H1 (cell line): Measurements from ENCODE around the gene CTNNBL1. TPM values are rescaled to one million over a fixed set of nuclear protein-coding genes. Genes with fewer than 3 reads are reported as not detected.

Source experiments
- CTCF ChIA-PET: fragments of 300-600 bp; sonication (Branson Sonifier 250); formaldehyde crosslinking; loops from one replicate; lab custom pipeline; 2021; ENCODE audit not compliant: partially characterized antibody; lab: Charles Lee
- POLR2A ChIA-PET: fragments of 300-600 bp; sonication (Branson Sonifier 250); formaldehyde crosslinking; loops from one replicate; lab custom pipeline; 2021; ENCODE audit warnings: inconsistent platforms; ENCODE audit not compliant: partially characterized antibody; lab: Charles Lee
- DNase-seq, 2 experiments: peaks; one replicate each; pipeline versions ENCODE4 v3.0.0 to v3.0.0-alpha.2; 2010 to 2022; ENCODE audit warnings: low spot score in 2 of 2, low read depth in 1 of 2, mixed read lengths in 1 of 2
- FAIRE-seq: peaks from 2 replicates; lab custom pipeline; 2011; peaks lifted over from hg19 to GRCh38; lab: Jason Lieb, UNC
- H2AFZ ChIP-seq: 2 replicates; pipeline ENCODE4 v1.8.1; 2012; ENCODE audit warnings: low read length, inconsistent platforms
- H2AK5ac ChIP-seq: 2 replicates; pipeline ENCODE4 v1.6.1; 2013; ENCODE audit warnings: low read depth, low read length
- H2BK120ac ChIP-seq: replicated peaks from 2 replicates; pipeline ENCODE3; 2013; ENCODE audit warnings: low read depth, low read length, inconsistent platforms
- H2BK12ac ChIP-seq: 2 replicates; pipeline ENCODE4 v1.6.1; 2013; ENCODE audit warnings: low read depth, low read length
- H2BK15ac ChIP-seq: 2 replicates; pipeline ENCODE4 v1.6.1; 2013; ENCODE audit warnings: low read length
- H2BK20ac ChIP-seq: 2 replicates; pipeline ENCODE4 v1.6.1; 2013; ENCODE audit warnings: low read length
- H2BK5ac ChIP-seq: 2 replicates; pipeline ENCODE4 v1.6.1; 2013; ENCODE audit warnings: low read depth, low read length
- H3K14ac ChIP-seq: 2 replicates; pipeline ENCODE4 v1.6.1; 2013; ENCODE audit warnings: inconsistent platforms; ENCODE audit not compliant: insufficient read length
- H3K18ac ChIP-seq: 2 replicates; pipeline ENCODE4 v1.6.1; 2013; ENCODE audit warnings: low read length; ENCODE audit errors: extremely low read depth
- H3K23ac ChIP-seq: 2 replicates; pipeline ENCODE4 v1.6.1; 2013; ENCODE audit warnings: inconsistent platforms; ENCODE audit not compliant: insufficient read length
- H3K23me2 ChIP-seq: 2 replicates; pipeline ENCODE4 v1.6.1; 2013; ENCODE audit warnings: low read depth, low read length
- H3K27ac ChIP-seq: 2 replicates; pipeline ENCODE4 v1.6.1; 2011; ENCODE audit warnings: low read depth, low read length, inconsistent platforms
- H3K27me3 ChIP-seq, 4 experiments: replicated peaks in 1 of 4; 1 replicate in 1 of 4; 2 replicates in 3 of 4; pipeline versions ENCODE4 v1.6.1 to v1.8.1; 2011 to 2013; ENCODE audit warnings: low read length in 3 of 4, mild to moderate bottlenecking in 3 of 4, inconsistent platforms in 2 of 4, mixed read lengths in 2 of 4, moderate library complexity in 1 of 4; ENCODE audit not compliant: control insufficient read depth in 3 of 4, insufficient read depth in 3 of 4; ENCODE audit errors: extremely low read depth in 1 of 4
- H3K36me3 ChIP-seq, 4 experiments: 2 replicates each; pipeline versions ENCODE4 v1.6.1 to v1.8.1; 2011 to 2013; ENCODE audit warnings: mild to moderate bottlenecking in 4 of 4, low read length in 3 of 4, moderate library complexity in 2 of 4, control low read depth in 1 of 4, inconsistent platforms in 1 of 4; ENCODE audit not compliant: insufficient read depth in 4 of 4, control insufficient read depth in 2 of 4
- H3K4ac ChIP-seq: replicated peaks from 2 replicates; pipeline ENCODE3; 2013; ENCODE audit warnings: low read length, low read depth, mixed read lengths, inconsistent platforms; ENCODE audit not compliant: insufficient read length
- H3K4me1 ChIP-seq, 4 experiments: replicated peaks in 1 of 4; 1 replicate in 1 of 4; 2 replicates in 3 of 4; pipeline versions ENCODE4 v1.6.1 to v1.8.1; 2011 to 2013; ENCODE audit warnings: low read length in 3 of 4, inconsistent platforms in 2 of 4, mixed read lengths in 1 of 4; ENCODE audit not compliant: insufficient read depth in 4 of 4, control insufficient read depth in 3 of 4
- H3K4me2 ChIP-seq, 2 experiments: 2 replicates each; pipeline versions ENCODE4 v1.6.1 to v1.8.1; 2011 to 2013; ENCODE audit warnings: low read depth in 2 of 2, low read length in 2 of 2, control low read depth in 1 of 2, inconsistent platforms in 1 of 2, mild to moderate bottlenecking in 1 of 2; ENCODE audit not compliant: insufficient read depth in 1 of 2
- H3K4me3 ChIP-seq, 4 experiments: fragments of 200-600, 300-600 bp in 1 of 4; sonication (generic), shearing (Covaris generic), sonication (Bioruptor Twin) in 1 of 4; 2 replicates each; pipeline versions ENCODE4 v1.5.1 to v1.8.1; 2011 to 2016; ENCODE audit warnings: low read length in 4 of 4, low read depth in 3 of 4, control low read depth in 2 of 4, inconsistent platforms in 2 of 4, mild to moderate bottlenecking in 2 of 4, mixed read lengths in 1 of 4, moderate library complexity in 1 of 4; ENCODE audit not compliant: insufficient read depth in 2 of 4; ENCODE audit errors: extremely low read depth in 1 of 4
- H3K56ac ChIP-seq: replicated peaks from 2 replicates; pipeline ENCODE3; 2013; ENCODE audit warnings: low read depth, mild to moderate bottlenecking, mixed read lengths, low read length, inconsistent platforms; ENCODE audit not compliant: insufficient read length
- H3K79me1 ChIP-seq: 2 replicates; pipeline ENCODE4 v1.6.1; 2013; ENCODE audit warnings: low read depth, low read length, control low read depth
- H3K79me2 ChIP-seq, 2 experiments: 2 replicates each; pipeline versions ENCODE4 v1.6.1 to v1.8.1; 2012 to 2013; ENCODE audit warnings: low read length in 2 of 2, mild to moderate bottlenecking in 2 of 2, inconsistent platforms in 1 of 2; ENCODE audit not compliant: insufficient read depth in 2 of 2, control insufficient read depth in 1 of 2
- H3K9ac ChIP-seq, 4 experiments: replicated peaks in 1 of 4; 1 replicate in 1 of 4; 2 replicates in 3 of 4; pipeline versions ENCODE4 v1.6.1 to v1.8.1; 2011 to 2013; ENCODE audit warnings: low read depth in 3 of 4, low read length in 3 of 4, control low read depth in 2 of 4, mild to moderate bottlenecking in 2 of 4, moderate library complexity in 2 of 4, inconsistent platforms in 1 of 4; ENCODE audit errors: extremely low read depth in 1 of 4
- H3K9me3 ChIP-seq, 2 experiments: 2 replicates each; pipeline versions ENCODE4 v1.6.1 to v1.8.1; 2012 to 2013; ENCODE audit warnings: mild to moderate bottlenecking in 2 of 2, moderate library complexity in 2 of 2, control low read depth in 1 of 2, inconsistent platforms in 1 of 2, low read depth in 1 of 2, low read length in 1 of 2, mixed read lengths in 1 of 2; ENCODE audit not compliant: insufficient read depth in 2 of 2
- H4K20me1 ChIP-seq, 2 experiments: replicated peaks in 1 of 2; 2 replicates each; pipeline versions ENCODE3 to v1.8.1; 2011 to 2013; ENCODE audit warnings: inconsistent platforms in 2 of 2, low read length in 2 of 2, mild to moderate bottlenecking in 1 of 2; ENCODE audit not compliant: insufficient read depth in 2 of 2, control insufficient read depth in 1 of 2
- H4K5ac ChIP-seq: 2 replicates; pipeline ENCODE4 v1.6.1; 2013; ENCODE audit warnings: low read length, low read depth, mixed read lengths, inconsistent platforms; ENCODE audit not compliant: insufficient read length
- H4K8ac ChIP-seq: 2 replicates; pipeline ENCODE4 v1.8.0; 2013; ENCODE audit warnings: mild to moderate bottlenecking, moderate library complexity, low read length, inconsistent platforms; ENCODE audit not compliant: insufficient read depth; ENCODE audit errors: extremely low read depth
- H4K91ac ChIP-seq: replicated peaks from 2 replicates; pipeline ENCODE3; 2013; ENCODE audit warnings: low read length, mixed read lengths, inconsistent platforms; ENCODE audit not compliant: insufficient read length
- BRCA1 ChIP-seq: IDR thresholded peaks from 2 replicates; pipeline ENCODE4 v1.6.1; 2012; ENCODE audit warnings: low read depth, low read length, improper control_type of control experiment
- GABPA ChIP-seq: IDR thresholded peaks from 2 replicates; pipeline ENCODE4 v1.6.1; 2011; ENCODE audit warnings: mild to moderate bottlenecking, low read length, moderate library complexity, borderline replicate concordance; ENCODE audit not compliant: insufficient read depth
- MAFK ChIP-seq: IDR thresholded peaks from 2 replicates; pipeline ENCODE4 v1.6.1; 2012; ENCODE audit warnings: low read depth, mild to moderate bottlenecking, improper control_type of control experiment, low read length
- POLR2A ChIP-seq, 2 experiments: IDR thresholded peaks; 1 replicate in 1 of 2; 2 replicates in 1 of 2; pipeline ENCODE4 v1.6.1; 2011; ENCODE audit warnings: low read depth in 2 of 2, low read length in 2 of 2, mild to moderate bottlenecking in 2 of 2; ENCODE audit errors: control extremely low read depth in 1 of 2
- RFX5 ChIP-seq: IDR thresholded peaks from 2 replicates; pipeline ENCODE4 v1.6.1; 2011; ENCODE audit warnings: low read depth, low read length, improper control_type of control experiment, borderline replicate concordance
- SIX5 ChIP-seq: IDR thresholded peaks from 2 replicates; pipeline ENCODE4 v1.6.1; 2011; ENCODE audit warnings: mild to moderate bottlenecking, low read depth, low read length
- TBP ChIP-seq: IDR thresholded peaks from 2 replicates; pipeline ENCODE4 v1.6.1; 2011; ENCODE audit warnings: low read depth, low read length, improper control_type of control experiment
- TEAD4 ChIP-seq: IDR thresholded peaks from 2 replicates; pipeline ENCODE4 v1.6.1; 2012; ENCODE audit warnings: low read depth, low read length, inconsistent platforms, mixed read lengths
- WGBS, 2 experiments: shearing (Covaris generic) in 1 of 2; methylation state at CpG; one replicate each; pipeline versions ENCODE4 v1.1.6 to v1.1.7; 2013 to 2015; ENCODE audit warnings: low lambda C conversion rate in 2 of 2, mixed read lengths in 2 of 2, inconsistent platforms in 1 of 2, low coverage in 1 of 2, missing lambda C conversion rate in 1 of 2; ENCODE audit not compliant: insufficient replicate concordance in 2 of 2, insufficient coverage in 1 of 2, insufficient read length in 1 of 2; ENCODE audit errors: extremely low coverage in 1 of 2, missing lambda C conversion rate in 1 of 2; 5-methylcytosine and 5-hydroxymethylcytosine counted together
- polyA plus RNA-seq, 7 experiments: library from polyadenylated mRNA; depleted of rRNA in 3 of 7; stranded (reverse) in 5 of 7; unstranded in 2 of 7; fragments of >200 nt in 5 of 7; fragments of 200-250 nt in 2 of 7; gene quantifications; 1 replicate in 5 of 7; 2 replicates in 1 of 7; 4 replicates in 1 of 7; pipeline versions ENCODE4 v1.2.1 to v1.2.3, GENCODE V29; 2011 to 2013; ENCODE audit warnings: missing spikeins in 2 of 7, mixed read lengths in 2 of 7
- total RNA-seq: library from RNA; stranded (reverse); fragmentation: NEBNext Ultra II Directional; extraction: Animal tissue kit (Norgen Biotek cat#: 25700); gene quantifications from 2 replicates; pipeline ENCODE4 v1.2.1, GENCODE V29; 2021
- TF ChIP-seq, protein P1 (sequence below): IDR thresholded peaks from 2 replicates; pipeline ENCODE4 v1.6.1; 2011; ENCODE audit warnings: low read depth, mild to moderate bottlenecking, low read length; ENCODE audit not compliant: insufficient read depth

Gene CTNNBL1
- total and polyA plus RNA-seq, 2 of the 8 experiments (the other 6 are each of a cell fraction or from before 2014, with no cell fraction given), result 19.6 to 81.6 TPM

GRCh38 chr20:37776049-37776448, 82.2 kb downstream of the CTNNBL1 start:
- Histone ChIP-seq H3K9me3 (no peaks in the 10 kb centered on the region), H3K14ac (no peak overlapping the region), H4K20me1 (no peaks in the 10 kb centered on the region), H3K18ac (no peak overlapping the region), H4K91ac (no peak overlapping the region), H3K4me2 (no peak overlapping the region), H4K8ac (no peak overlapping the region), H2AFZ (no peak overlapping the region), H3K27ac (no peak overlapping the region), H2BK15ac (no peak overlapping the region), H4K5ac (no peak overlapping the region), H2AK5ac (no peak overlapping the region), H3K4me1 (no peaks in the 10 kb centered on the region), H3K4me3 (no peak overlapping the region), H2BK20ac (no peak overlapping the region), H3K27me3 (no peaks in the 10 kb centered on the region), H3K9ac (no peak overlapping the region), H2BK5ac (no peak overlapping the region), H3K36me3 (no peaks in the 10 kb centered on the region; a peak in 1 of 8 replicates), H3K79me1 (no peaks in the 10 kb centered on the region), H3K23ac (no peak overlapping the region), H3K79me2 (no peaks in the 10 kb centered on the region), H2BK120ac (no peak overlapping the region), H3K56ac (no peak overlapping the region), H2BK12ac (no peak overlapping the region), H3K23me2 (no peaks in the 10 kb centered on the region), H3K4ac (no peak overlapping the region)
- TF ChIP-seq GABPA, result no peak
- TF ChIP-seq POLR2A (IDR thresholded peaks at IDR 0.05; ENCODE audit: control extremely low read depth in 1 of 2, low read depth in 2 of 2, low read length in 2 of 2), result no peak
- TF ChIP-seq BRCA1, result no peak
- no peak for TF ChIP-seq MAFK
- TF ChIP-seq TBP, result no peak
- no peak for TF ChIP-seq SIX5
- TF ChIP-seq, protein P1, sequence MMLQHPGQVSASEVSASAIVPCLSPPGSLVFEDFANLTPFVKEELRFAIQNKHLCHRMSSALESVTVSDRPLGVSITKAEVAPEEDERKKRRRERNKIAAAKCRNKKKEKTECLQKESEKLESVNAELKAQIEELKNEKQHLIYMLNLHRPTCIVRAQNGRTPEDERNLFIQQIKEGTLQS, result no peak
- no peak for TF ChIP-seq TEAD4
- no peak for TF ChIP-seq RFX5
- FAIRE-seq (no peak), DNase-seq (no peak)
- CTCF ChIA-PET, result interaction anchor here (1.1 kb wide), 1 partner anchor 212 kb away, joined by 3 read pairs; no protein-coding TSS in a partner anchor
- POLR2A ChIA-PET, result no interaction called here
- 86% methylated on average over 5 of the region's 5 CpGs; no CpG with 5 or more reads in 1 of the 2 experiments for WGBS, 2 experiments
